K562 (cell line): ENCODE results near the gene TPCN1. TPM values are rescaled to one million over a fixed set of nuclear protein-coding genes. Genes with fewer than 3 reads are reported as not detected.

Experiments used
- ARID3A ChIP-seq: IDR thresholded peaks from 2 replicates; pipeline ENCODE4 v1.6.1; 2012; ENCODE audit warnings: low read depth, low read length, improper control_type of control experiment, borderline replicate concordance
- BACH1 ChIP-seq: fragments of 200-800 bp; sonication (Bioruptor generic); IDR thresholded peaks from 2 replicates; pipeline ENCODE4 v1.6.1; 2016; ENCODE audit warnings: missing genetic modification characterization, missing compliant biosample characterization
- BMI1 ChIP-seq: fragments of 150-350 bp; IDR thresholded peaks from 2 replicates; pipeline ENCODE4 v1.6.1; 2014; ENCODE audit warnings: low read length
- BRF1 ChIP-seq: IDR thresholded peaks from 3 replicates; pipeline ENCODE4 v1.6.1; 2011; ENCODE audit warnings: borderline replicate concordance, mild to moderate bottlenecking; ENCODE audit not compliant: insufficient read length; ENCODE audit errors: extremely low read depth
- EP300 ChIP-seq: IDR thresholded peaks from 2 replicates; pipeline ENCODE4 v1.6.1; 2012; ENCODE audit warnings: low read length, improper control_type of control experiment
- GTF2F1 ChIP-seq: IDR thresholded peaks from 2 replicates; pipeline ENCODE4 v1.6.1; 2011; ENCODE audit warnings: low read depth, low read length, improper control_type of control experiment
- HCFC1 ChIP-seq: IDR thresholded peaks from 2 replicates; pipeline ENCODE4 v1.6.1; 2012; ENCODE audit warnings: low read depth, low read length, improper control_type of control experiment
- IRF1 ChIP-seq: sonication (generic); formaldehyde crosslinking; IDR thresholded peaks from 2 replicates; pipeline ENCODE4 v1.8.0; 2022; ENCODE audit warnings: missing genetic modification reagents, mild to moderate bottlenecking, borderline replicate concordance
- RBM17 ChIP-seq: fragments of 200-400 bp; formaldehyde crosslinking; IDR thresholded peaks from 2 replicates; pipeline ENCODE4 v1.6.1; 2017; ENCODE audit warnings: low read depth, mild to moderate bottlenecking, low read length, borderline replicate concordance
- RFX1 ChIP-seq: fragments of 450-650 bp; IDR thresholded peaks from 2 replicates; pipeline ENCODE4 v1.6.1; 2016; ENCODE audit warnings: mild to moderate bottlenecking, moderate library complexity
- SPI1 ChIP-seq: IDR thresholded peaks from 2 replicates; pipeline ENCODE4 v1.6.1; 2011; ENCODE audit warnings: low read depth, low read length, control low read depth, borderline replicate concordance
- TAL1 ChIP-seq: fragments of 450-650 bp; IDR thresholded peaks from 2 replicates; pipeline ENCODE4 v1.6.1; 2016; ENCODE audit warnings: mild to moderate bottlenecking
- TBP ChIP-seq: optimal IDR thresholded peaks from 2 replicates; pipeline ENCODE3; 2011; ENCODE audit warnings: low read depth, low read length, improper control_type of control experiment
- ZBTB26 ChIP-seq: fragments of 450-650 bp; formaldehyde crosslinking; IDR thresholded peaks from 2 replicates; pipeline ENCODE4 v1.4.0; 2022; ENCODE audit warnings: missing genetic modification characterization
- ZNF175 ChIP-seq: fragments of 200-800 bp; sonication (Bioruptor generic); IDR thresholded peaks from 2 replicates; pipeline ENCODE4 v1.6.1; 2016; ENCODE audit warnings: low read depth, mild to moderate bottlenecking, missing genetic modification characterization, missing compliant biosample characterization
- ZNF384 ChIP-seq: IDR thresholded peaks from 2 replicates; pipeline ENCODE4 v1.6.1; 2012; ENCODE audit warnings: low read depth, low read length, improper control_type of control experiment
- polyA plus RNA-seq, 8 experiments: library from polyadenylated mRNA; depleted of rRNA in 4 of 8; stranded (reverse) in 5 of 8; unstranded in 3 of 8; fragments of >200 nt; fragmentation: Nextera tagmentation in 2 of 8; fragmentation: Illumina TruSeq in 1 of 8; extraction: Ambion mirVana in 2 of 8; extraction: Trizol in 1 of 8; gene quantifications; 2 replicates each; pipeline versions ENCODE4 v1.2.1 to v1.2.3, GENCODE V29; 2011 to 2014; ENCODE audit warnings: inconsistent platforms in 1 of 8, missing spikeins in 1 of 8
- total RNA-seq, 7 experiments: library from RNA; depleted of rRNA in 6 of 7; stranded (reverse); fragments of >200 nt in 6 of 7; fragmentation: Illumina TruSeq in 2 of 7; extraction: Trizol in 2 of 7; gene quantifications; 2 replicates each; pipeline versions ENCODE4 v1.2.1 to v1.2.3, GENCODE V29; 2011 to 2021; ENCODE audit warnings: low replicate concordance in 1 of 7
- TF ChIP-seq, protein P1 (sequence below): IDR thresholded peaks from 2 replicates; pipeline ENCODE4 v1.6.1; 2014; ENCODE audit warnings: antibody characterized with exemption
- TF ChIP-seq, protein P2 (sequence below): fragments of 250-450 bp; sonication (Bioruptor Pico); IDR thresholded peaks from 2 replicates; pipeline ENCODE4 v1.5.0; 2021
- TF ChIP-seq, protein P3 (sequence below): fragments of 450-650 bp; IDR thresholded peaks from 2 replicates; pipeline ENCODE4 v1.7.0; 2016; ENCODE audit warnings: borderline replicate concordance

Gene TPCN1
- total and polyA plus RNA-seq, 9 of the 15 experiments (the other 6 are each of a cell fraction or from before 2014, with no cell fraction given): 0.80 to 23.8 (median 7.4) TPM

DNA sequence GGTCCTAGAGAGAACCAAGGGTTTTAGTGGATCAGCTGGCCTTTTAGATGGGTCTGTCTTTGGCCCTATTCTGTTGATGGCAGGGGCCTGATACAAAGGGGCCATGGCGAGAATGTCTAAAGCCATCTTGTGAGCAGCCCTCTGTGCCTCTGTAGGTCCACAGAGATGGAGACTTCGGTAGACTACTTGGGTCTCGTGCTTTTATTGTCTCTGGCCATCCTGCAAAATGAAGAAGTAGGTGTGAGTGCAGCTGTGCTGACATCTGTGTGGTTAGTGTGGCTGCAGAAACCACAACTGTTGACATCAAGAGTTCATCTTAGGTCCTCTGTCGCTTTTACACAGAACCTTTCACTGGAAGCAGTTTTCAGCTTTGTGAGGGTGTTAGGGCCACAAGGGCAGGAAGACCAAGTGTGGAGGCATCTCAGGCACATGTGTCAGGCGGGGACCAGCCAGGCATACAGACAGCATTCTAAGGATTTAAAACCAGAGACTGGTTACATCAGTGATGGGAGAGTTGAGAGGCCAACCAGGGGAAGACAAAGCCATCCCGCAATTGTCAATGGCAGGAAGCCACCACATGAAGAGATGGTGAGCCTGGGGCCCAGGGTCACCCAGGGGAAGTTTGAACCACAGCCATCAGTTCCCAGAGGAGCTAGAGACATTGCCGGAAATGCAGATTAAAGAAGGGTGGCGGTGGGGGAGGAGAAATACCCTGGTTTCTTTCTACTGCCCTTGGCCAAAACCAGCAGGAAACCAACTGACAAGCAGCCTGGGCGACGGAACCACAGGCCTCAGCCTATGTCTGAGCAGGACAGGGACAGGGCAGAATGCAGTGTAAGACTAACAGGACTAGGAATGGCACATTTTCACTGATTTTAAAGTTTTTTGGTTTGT is 13.0 kb upstream of the TPCN1 start (continued):
- TF ChIP-seq ARID3A (no peak), BACH1 (peak; percentile 36; the same call in 1 of the 2 replicates), ZNF175 (CRISPR knock-in tag) (peak; percentile 75; the same call in 1 of the 2 replicates), SPI1 (peak; percentile 25; the same call in 1 of the 2 replicates), BRF1 (no peak), RFX1 (no peak), TBP (no peak), ZNF384 (no peak), EP300 (peak; percentile 25; the same call in 1 of the 2 replicates), RBM17 (no peak), IRF1 (CRISPR knock-in tag) (no peak), HCFC1 (no peak), GTF2F1 (no peak), BMI1 (no peak), ZBTB26 (no peak), TAL1 (no peak)
- TF ChIP-seq, protein P1, sequence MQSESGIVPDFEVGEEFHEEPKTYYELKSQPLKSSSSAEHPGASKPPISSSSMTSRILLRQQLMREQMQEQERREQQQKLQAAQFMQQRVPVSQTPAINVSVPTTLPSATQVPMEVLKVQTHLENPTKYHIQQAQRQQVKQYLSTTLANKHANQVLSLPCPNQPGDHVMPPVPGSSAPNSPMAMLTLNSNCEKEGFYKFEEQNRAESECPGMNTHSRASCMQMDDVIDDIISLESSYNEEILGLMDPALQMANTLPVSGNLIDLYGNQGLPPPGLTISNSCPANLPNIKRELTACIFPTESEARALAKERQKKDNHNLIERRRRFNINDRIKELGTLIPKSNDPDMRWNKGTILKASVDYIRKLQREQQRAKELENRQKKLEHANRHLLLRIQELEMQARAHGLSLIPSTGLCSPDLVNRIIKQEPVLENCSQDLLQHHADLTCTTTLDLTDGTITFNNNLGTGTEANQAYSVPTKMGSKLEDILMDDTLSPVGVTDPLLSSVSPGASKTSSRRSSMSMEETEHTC: no peak
- TF ChIP-seq, protein P2, sequence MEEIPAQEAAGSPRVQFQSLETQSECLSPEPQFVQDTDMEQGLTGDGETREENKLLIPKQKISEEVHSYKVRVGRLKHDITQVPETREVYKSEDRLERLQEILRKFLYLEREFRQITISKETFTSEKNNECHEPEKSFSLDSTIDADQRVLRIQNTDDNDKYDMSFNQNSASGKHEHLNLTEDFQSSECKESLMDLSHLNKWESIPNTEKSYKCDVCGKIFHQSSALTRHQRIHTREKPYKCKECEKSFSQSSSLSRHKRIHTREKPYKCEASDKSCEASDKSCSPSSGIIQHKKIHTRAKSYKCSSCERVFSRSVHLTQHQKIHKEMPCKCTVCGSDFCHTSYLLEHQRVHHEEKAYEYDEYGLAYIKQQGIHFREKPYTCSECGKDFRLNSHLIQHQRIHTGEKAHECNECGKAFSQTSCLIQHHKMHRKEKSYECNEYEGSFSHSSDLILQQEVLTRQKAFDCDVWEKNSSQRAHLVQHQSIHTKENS (CRISPR knock-in tag): no peak
- TF ChIP-seq, protein P3, sequence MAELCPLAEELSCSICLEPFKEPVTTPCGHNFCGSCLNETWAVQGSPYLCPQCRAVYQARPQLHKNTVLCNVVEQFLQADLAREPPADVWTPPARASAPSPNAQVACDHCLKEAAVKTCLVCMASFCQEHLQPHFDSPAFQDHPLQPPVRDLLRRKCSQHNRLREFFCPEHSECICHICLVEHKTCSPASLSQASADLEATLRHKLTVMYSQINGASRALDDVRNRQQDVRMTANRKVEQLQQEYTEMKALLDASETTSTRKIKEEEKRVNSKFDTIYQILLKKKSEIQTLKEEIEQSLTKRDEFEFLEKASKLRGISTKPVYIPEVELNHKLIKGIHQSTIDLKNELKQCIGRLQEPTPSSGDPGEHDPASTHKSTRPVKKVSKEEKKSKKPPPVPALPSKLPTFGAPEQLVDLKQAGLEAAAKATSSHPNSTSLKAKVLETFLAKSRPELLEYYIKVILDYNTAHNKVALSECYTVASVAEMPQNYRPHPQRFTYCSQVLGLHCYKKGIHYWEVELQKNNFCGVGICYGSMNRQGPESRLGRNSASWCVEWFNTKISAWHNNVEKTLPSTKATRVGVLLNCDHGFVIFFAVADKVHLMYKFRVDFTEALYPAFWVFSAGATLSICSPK: no peak
